Neutrophil (primary cell): ENCODE data around the gene SMPDL3A.

ENCODE experiments used
- H3K27ac ChIP-seq: fragments of 200-600 bp; sonication (generic); 2 replicates; pipeline ENCODE4 v1.5.1; 2016; ENCODE audit warnings: mild to moderate bottlenecking, moderate library complexity
- H3K27me3 ChIP-seq: fragments of 200-600 bp; sonication (generic); 2 replicates; pipeline ENCODE4 v1.6.0; 2016; ENCODE audit warnings: mild to moderate bottlenecking
- H3K36me3 ChIP-seq: fragments of 200-600 bp; sonication (generic); 2 replicates; pipeline ENCODE4 v1.5.1; 2017
- H3K4me1 ChIP-seq, 2 experiments: fragments of 200-600 bp in 1 of 2; sonication (generic) in 1 of 2; 1 replicate in 1 of 2; 2 replicates in 1 of 2; pipeline versions ENCODE4 v1.5.1 to v1.6.1; 2013 to 2016; ENCODE audit warnings: low read depth in 1 of 2, low read length in 1 of 2, mild to moderate bottlenecking in 1 of 2, moderate library complexity in 1 of 2; ENCODE audit not compliant: control insufficient read depth in 1 of 2, insufficient read depth in 1 of 2
- H3K4me3 ChIP-seq, 2 experiments: fragments of 200-600 bp in 1 of 2; sonication (generic) in 1 of 2; 1 replicate in 1 of 2; 2 replicates in 1 of 2; pipeline ENCODE4 v1.5.1; 2013 to 2016; ENCODE audit warnings: low read depth in 1 of 2, low read length in 1 of 2, mild to moderate bottlenecking in 1 of 2, moderate library complexity in 1 of 2
- H3K9me3 ChIP-seq: fragments of 200-600 bp; sonication (generic); 2 replicates; pipeline ENCODE4 v1.5.1; 2016
- TF ChIP-seq, protein P1 (sequence below): fragments of 200-600 bp; sonication (generic); IDR thresholded peaks from 2 replicates; pipeline ENCODE4 v1.5.1; 2016; ENCODE audit warnings: antibody characterized with exemption

SMPDL3A gene

DNA sequence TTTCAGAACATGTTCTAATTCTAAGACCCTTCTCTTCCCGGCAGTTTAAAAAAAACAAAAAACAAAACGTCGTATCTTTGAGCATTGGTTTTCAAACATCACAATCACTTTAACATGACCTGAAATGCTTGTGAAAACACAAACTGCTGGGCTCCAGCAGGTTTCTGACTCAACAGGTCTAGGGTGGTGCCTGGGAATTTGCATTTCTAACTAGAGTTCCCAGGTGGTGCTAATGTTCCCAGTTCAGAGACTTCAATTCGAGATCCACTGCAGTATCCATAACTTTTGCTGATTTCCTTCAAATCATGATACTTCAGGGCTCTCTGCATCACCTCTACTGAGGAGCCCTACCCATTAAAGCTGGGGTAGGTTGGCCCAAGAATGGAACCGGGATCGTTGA lies 850 bp upstream of the SMPDL3A start:
- Histone ChIP-seq H3K27me3 (peaks cover 96% of the 10 kb centered on the region), H3K4me1 (peaks cover 22% of the 10 kb centered on the region in 2 experiments), H3K36me3 (no peaks in the 10 kb centered on the region), H3K4me3 (peak overlapping the region in 1 of 2 experiments; percentile 80), H3K27ac (no peak overlapping the region), H3K9me3 (no peaks in the 10 kb centered on the region)
- TF ChIP-seq, protein P1, sequence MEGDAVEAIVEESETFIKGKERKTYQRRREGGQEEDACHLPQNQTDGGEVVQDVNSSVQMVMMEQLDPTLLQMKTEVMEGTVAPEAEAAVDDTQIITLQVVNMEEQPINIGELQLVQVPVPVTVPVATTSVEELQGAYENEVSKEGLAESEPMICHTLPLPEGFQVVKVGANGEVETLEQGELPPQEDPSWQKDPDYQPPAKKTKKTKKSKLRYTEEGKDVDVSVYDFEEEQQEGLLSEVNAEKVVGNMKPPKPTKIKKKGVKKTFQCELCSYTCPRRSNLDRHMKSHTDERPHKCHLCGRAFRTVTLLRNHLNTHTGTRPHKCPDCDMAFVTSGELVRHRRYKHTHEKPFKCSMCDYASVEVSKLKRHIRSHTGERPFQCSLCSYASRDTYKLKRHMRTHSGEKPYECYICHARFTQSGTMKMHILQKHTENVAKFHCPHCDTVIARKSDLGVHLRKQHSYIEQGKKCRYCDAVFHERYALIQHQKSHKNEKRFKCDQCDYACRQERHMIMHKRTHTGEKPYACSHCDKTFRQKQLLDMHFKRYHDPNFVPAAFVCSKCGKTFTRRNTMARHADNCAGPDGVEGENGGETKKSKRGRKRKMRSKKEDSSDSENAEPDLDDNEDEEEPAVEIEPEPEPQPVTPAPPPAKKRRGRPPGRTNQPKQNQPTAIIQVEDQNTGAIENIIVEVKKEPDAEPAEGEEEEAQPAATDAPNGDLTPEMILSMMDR, result no peak

DNA sequence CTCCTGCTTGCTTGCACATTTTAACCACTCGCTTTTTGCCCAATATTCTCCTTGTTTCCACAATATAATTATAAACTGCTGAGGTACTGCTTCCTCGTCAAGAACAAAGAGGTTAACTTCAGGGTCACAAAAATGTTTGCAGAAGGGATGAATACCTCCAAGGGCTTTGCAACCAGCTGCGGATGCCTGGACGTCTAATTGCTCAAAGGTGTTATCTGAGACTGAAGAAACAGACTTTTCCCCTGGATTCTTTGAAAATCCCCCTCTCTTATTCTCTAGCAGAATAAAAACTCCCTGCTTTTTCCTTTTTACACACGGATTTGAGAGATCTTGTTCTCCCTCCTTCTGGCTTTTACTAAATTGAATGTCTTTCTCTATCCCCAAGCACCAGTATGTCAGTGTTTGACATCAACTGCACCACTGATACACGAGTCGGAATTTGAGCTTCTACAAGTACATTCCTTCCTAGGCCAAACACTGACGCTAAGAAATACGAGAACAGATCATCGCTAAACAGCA lies 336 bp upstream of the SMPDL3A start:
- TF ChIP-seq, protein P1, result no peak
- H3K36me3 ChIP-seq, result no peaks in the 10 kb centered on the region
- peak overlapping the region; percentile 73 for H3K27ac ChIP-seq
- peaks cover 22% of the 10 kb centered on the region in 2 experiments for H3K4me1 ChIP-seq
- H3K4me3 ChIP-seq, result peak overlapping the region; percentile 66 to 80
- peaks cover 96% of the 10 kb centered on the region for H3K27me3 ChIP-seq
- H3K9me3 ChIP-seq, result no peaks in the 10 kb centered on the region

DNA sequence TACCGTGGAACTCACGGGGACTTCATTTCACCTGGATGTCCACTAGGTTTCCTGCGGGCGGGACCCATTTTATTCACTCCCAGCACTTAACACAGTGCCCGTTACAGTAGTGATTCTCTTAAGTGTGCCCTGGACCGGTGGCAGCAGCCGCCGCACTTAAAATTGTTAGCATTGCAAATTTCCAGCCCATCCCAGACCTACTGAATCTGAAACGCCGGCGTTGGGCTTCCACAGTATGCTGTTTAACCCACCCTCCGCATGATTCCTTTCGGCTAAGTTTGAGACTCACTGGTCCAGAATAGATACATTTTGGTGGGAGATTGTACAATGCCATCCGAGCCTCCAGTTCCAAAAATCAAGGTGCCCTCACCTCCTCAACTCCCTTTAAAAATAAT lies 967 bp downstream of the SMPDL3A start:
- Histone ChIP-seq H3K27me3 (peaks cover 93% of the 10 kb centered on the region), H3K4me1 (peaks cover 22% of the 10 kb centered on the region in 2 experiments), H3K4me3 (peak overlapping the region; percentile 66 to 80), H3K27ac (peak overlapping the region; percentile 73), H3K36me3 (no peaks in the 10 kb centered on the region), H3K9me3 (no peaks in the 10 kb centered on the region)
- TF ChIP-seq, protein P1, result no peak

DNA sequence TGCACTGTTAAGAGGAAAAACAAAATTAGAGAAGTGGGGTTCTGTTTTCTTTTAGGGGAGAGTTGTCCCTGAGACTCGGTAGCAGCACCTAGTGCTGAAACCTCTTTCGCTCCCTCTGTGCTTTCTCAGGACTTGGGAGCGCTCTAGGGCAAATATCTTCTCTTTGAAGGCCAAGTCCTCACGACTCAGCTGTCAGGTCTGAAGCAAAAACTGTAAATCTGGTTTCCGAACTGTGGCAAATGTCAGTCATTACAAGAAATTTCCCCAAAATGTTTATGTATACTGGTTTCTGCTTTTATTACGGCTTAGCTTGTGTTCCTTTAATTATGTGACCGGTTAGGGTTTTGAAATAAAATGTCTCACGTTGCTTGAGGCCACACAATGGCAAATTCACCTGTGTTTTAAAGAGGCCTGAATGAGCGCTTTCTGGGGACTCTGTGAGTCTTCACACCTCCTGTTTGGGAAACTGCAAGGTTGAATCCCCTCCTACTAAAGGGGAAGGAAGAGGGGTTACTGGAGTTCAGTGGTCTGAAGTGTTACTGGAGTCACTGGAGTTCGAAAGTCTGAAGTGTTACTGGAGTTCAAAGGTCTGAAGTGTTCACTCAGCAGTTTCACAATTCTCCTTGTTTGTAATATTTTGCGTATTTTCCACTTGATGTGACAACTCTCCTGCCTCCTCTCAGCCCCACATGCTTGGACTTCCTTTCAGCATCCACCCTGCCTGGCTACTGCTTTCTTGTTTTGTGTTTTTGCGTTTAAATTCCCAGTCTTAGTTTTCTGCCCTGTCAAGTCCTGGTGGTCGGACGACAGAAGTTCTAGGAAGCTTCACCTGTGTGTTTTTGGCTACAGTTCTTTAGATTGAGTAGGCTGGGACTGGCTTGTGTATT lies 1.6 kb downstream of the SMPDL3A start:
- TF ChIP-seq, protein P1, result no peak
- Histone ChIP-seq H3K4me3 (peak overlapping the region; percentile 66 to 80), H3K27ac (peak overlapping the region; percentile 73)

DNA sequence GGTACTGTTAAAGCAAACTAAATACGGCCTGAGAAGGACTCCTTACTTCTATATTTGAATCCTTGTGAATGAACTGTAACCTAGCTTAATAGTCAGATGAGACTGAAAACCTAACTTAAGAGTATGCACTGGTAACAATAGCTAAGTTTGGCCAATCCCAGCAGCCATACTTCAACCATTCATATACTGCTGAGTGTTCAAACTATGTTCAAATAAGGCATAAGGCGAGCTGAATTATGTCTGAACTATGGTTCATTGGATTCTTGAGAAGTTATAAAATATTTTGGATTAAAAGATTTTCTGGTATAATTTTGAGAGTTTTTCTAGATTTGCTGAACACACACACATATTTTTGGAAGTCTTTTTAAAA lies 2.2 kb downstream of the SMPDL3A start:
- peak overlapping the region; percentile 73 for H3K27ac ChIP-seq

More for the DNA sequence above, 1.6 kb downstream of the SMPDL3A start:
- Histone ChIP-seq H3K27me3 (peaks cover 93% of the 10 kb centered on the region), H3K4me1 (peaks cover 22% of the 10 kb centered on the region in 2 experiments), H3K9me3 (no peaks in the 10 kb centered on the region), H3K36me3 (no peaks in the 10 kb centered on the region)

More for the DNA sequence above, 2.2 kb downstream of the SMPDL3A start:
- H3K4me1 ChIP-seq, result peaks cover 22% of the 10 kb centered on the region in 2 experiments
- no peaks in the 10 kb centered on the region for H3K9me3 ChIP-seq
- no peaks in the 10 kb centered on the region for H3K36me3 ChIP-seq
- no peak overlapping the region for H3K4me3 ChIP-seq
- peaks cover 87% of the 10 kb centered on the region for H3K27me3 ChIP-seq
- TF ChIP-seq, protein P1, result no peak
